NCI-H2196 treated with DMSO at 0.1 percent for 48 hours (cell line): ENCODE measurements around the gene ZNF599.
"Not testable (repeated sequence)": the region's sequence is repeated elsewhere in the genome, so short reads cannot be mapped to it uniquely, and the experiment has no call there.

Experiments
- DNase-seq: peaks from one replicate; lab custom pipeline; 2025; ENCODE audit not compliant: unreplicated experiment; lab: John Stamatoyannopoulos, UW

ZNF599 gene

GRCh38 chr19:34772697-34773554 lies at the start of gene ZNF599:
Gene ZNF599 (minus strand): TSS chr19:34773215. CDS start chr19:34772841, 374 bp downstream.
- peak; percentile 89 for DNase-seq

DNA sequence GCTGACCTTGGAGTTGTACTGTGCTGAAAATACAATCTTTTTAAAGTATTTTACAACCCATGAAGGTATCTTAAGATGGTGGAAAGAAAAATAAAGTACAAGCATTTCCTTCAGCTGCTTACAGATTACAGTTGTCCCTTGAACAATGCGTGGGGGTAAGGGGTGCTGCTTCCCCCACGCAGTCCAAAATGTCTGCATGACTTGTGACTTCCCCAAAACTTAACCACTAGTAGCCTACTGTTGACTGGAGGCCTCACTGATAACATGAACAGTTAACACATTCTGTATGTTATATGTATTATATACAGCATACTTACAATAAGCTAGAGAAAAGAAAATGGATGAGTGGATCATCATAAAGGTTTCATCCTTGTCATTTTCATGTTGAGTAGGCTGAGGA lies 45.3 kb upstream of the ZNF599 start:
- no peak for DNase-seq

DNA sequence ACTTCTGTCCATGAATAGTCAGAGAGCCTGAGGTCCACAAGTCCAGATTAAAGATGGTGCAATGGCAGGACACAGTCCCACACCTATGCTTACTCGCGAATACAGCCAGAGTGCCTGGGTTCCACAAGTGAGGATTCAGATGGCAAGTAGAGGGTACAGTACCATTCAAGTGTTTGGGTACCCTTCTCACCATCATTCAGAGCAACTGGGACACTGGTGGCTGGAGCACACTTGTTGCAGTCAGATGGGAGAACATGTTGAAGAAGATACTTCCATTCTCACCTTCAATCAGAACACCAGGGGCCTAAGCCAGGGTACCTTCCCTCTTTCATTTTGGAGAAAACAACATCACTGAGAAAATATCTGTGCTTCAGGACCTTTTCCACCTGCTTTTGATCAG lies 43.7 kb upstream of the ZNF599 start:
- no peak for DNase-seq

- DNase-seq = no peak
These were observed 35.6 kb upstream of the ZNF599 start for GRCh38 chr19:34808566-34808965.

DNA sequence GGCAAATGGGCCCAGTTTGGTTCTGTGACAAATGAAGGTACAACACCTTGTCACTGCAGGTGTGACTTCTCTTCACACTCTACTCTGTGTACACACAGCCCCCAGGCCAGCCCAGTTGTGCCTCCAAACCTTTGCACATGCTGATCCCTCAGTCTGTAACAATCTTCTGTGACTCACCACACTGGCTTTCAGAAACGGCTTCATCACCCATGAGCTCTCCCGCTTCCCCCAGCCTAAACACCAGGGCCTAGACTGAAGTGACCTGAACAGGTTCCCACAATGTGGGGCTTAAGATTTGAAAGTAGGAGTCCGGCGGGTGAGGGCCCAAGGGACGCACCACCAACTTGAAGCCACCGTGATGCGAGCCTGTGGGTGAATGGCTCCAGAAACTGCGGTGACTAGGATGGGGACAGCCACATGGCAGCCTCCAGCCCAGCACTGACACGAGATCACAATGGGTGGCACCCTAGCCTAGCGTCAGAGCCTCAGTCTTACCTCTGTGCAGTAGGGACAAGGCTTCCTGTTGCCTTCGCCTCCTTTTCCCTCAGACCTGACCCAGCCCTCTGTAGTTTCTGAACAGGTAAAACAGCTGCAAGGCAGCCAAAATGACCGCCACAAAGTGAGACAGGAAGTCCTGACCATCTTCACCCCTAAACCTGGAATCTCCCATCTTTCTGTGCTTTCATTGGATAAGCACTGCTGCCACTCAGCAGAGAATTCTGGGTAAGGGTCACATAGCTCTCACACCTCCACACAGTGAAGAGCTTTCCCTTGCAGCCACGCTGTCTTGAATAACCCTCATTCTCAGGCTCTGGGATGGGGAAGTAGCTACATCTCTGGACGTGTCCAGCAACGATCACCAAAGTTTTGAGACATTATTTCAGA lies 34.2 kb upstream of the ZNF599 start:
- no peak for DNase-seq

DNA sequence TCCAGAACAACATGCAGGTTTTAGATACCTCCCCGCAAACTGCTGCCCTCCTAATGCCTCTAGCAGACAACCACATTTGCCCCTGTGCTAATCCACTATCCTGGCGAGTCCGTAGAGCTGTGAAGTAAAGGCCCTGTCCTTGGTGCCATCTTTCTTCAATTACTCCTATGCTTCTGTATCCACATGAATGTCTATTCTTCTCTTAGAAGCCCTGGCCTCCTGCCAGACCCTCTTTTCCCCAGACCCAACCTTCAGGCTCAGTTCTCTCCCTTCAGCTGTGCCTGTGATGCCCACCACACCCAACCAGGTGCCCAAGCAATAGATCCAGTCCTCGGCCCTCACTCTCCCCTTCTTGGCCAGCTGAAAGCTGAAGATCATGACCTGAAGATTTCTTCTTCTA lies 31.1 kb upstream of the ZNF599 start:
- no peak for DNase-seq

- DNase-seq = not testable (repeated sequence)
These were observed 23.9 kb upstream of the ZNF599 start for GRCh38 chr19:34796953-34797352.

- no peak for DNase-seq
These were observed 21.3 kb upstream of the ZNF599 start for GRCh38 chr19:34794066-34794960.

DNA sequence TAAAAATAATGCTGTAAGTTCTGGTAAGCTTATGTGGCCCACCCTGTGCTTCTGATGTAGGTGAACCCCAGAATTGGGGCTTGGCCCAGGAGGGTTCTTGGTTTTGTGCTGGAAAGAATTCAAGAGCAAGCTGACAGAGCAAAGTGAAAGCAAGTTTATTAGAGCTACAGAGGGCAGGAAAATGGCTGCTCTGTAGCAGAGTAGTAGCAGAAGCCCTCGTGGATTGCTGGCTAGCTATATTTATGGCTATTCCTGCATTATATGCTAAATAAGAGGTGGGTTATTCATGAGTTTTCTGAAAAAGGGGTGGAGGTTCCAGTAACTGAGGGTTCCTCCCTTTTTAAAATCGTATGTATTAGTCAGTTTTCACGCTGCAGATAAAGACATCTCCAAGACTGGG lies 20.6 kb upstream of the ZNF599 start:
- no peak for DNase-seq

DNA sequence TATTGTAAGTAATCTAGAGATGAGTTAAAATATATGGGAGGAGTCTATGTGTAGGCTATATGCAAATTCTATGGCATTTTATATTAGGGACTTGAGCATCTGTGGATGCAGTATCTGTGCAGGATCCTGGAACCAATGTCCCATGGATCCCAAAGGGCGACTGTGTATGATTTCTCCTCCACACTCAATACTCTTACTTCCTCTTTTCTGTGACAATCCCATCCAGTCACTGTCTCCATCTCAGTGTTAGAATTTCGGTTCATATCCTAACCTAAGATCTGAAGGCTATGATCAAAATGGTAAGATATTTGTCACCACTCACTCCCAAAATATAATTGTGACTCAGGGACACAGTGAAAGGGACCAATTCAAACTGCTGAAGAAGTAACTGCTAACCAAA lies 15.1 kb upstream of the ZNF599 start:
- no peak for DNase-seq

- no peak for DNase-seq
These were observed 14.2 kb upstream of the ZNF599 start for GRCh38 chr19:34787059-34787824.

DNA sequence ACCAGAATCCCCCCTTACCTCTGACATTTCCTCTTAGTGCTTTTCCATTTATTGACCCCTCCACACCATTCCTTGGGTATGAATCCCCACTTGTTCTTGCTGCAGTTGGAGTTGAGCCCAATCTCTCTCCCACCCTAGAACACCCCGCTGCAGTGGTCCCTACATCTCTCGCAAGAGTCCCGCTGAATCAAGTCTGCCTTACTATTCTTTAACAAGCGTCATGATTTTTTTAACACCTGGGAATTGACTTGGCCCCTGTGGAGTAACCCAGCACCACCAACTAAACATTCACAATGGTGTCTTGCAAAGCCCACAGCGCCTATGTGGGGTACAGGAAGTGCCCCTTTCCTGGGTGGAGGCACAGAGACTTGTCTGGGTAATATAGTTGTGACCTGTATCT lies 13.2 kb upstream of the ZNF599 start:
- DNase-seq = no peak

DNA sequence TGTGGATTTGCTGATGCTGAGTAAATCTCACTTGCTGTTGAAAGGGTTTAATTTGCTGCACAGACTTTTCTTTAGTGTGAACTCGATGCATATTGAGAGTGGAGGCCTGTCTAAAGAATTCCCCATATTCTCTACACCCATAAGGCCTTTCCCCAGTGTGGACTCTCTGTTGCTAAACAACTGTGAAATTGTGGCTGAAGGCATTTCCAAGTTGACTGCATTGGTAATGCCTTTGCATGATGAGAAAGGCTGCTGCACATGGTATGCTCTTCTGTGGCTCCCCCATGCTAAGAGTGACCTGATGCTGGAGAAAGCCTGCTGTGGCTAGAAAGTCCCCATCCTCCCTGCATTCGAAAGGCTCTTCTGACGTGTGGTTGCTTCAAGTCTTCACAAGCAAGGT lies 6.6 kb upstream of the ZNF599 start:
- DNase-seq = no peak

DNA sequence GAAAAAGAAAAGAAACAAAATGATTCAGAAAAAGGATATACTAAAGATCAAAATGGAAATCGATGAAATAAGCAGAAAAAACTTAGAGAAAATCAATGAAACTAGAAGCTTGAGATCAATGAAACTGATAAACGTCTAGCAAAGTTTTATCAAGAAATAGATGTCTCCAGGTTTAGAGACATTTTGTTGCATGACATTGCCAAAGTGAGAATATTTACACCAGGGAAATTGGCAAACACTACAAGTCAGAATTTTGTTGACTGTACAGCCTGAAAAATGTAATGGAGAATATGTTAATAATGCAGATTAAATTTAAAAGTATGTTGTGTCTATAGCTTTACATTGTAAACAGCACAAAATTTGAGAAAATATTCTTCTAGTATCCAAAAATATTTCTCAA lies 5.3 kb upstream of the ZNF599 start:
- DNase-seq = no peak

DNA sequence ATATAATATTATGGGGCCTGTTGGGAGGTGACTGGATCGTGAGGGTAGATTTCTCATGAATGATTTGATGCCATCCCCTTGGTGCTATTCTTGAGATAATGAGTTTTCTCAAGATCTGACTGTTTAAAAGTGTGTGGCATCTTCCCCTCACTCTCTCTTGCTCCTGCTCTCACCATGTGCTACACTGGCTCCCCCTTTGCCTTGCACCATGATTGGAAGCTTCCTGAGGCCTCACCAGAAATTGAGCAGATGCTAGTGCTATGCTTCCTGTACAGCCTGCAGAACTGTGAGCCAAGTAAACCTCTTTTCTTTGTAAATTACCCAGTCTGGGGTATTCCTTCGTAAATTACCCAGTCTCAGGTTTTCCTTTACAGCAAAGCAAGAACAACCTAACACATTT lies 1.8 kb upstream of the ZNF599 start:
- no peak for DNase-seq

GRCh38 chr19:34773555-34773864 lies 495 bp upstream of the ZNF599 start:
- no peak for DNase-seq

- no peak for DNase-seq
These were observed 5.1 kb downstream of the ZNF599 start for GRCh38 chr19:34767951-34768350.

- no peak for DNase-seq
These were observed 6.6 kb downstream of the ZNF599 start for GRCh38 chr19:34766386-34766785.

GRCh38 chr19:34759218-34759917 lies 13.6 kb downstream of the ZNF599 start:
- no peak for DNase-seq

- no peak for DNase-seq
These were observed 15.6 kb downstream of the ZNF599 start for GRCh38 chr19:34757441-34757840.
